ENCODE results near the gene HSPBAP1. TPM values are rescaled to one million over a fixed set of nuclear protein-coding genes. Genes with fewer than 3 reads are reported as not detected.

HSPBAP1 gene
- total RNA-seq, 1 experiment from 2014 or later, result 9.8 TPM

DNA sequence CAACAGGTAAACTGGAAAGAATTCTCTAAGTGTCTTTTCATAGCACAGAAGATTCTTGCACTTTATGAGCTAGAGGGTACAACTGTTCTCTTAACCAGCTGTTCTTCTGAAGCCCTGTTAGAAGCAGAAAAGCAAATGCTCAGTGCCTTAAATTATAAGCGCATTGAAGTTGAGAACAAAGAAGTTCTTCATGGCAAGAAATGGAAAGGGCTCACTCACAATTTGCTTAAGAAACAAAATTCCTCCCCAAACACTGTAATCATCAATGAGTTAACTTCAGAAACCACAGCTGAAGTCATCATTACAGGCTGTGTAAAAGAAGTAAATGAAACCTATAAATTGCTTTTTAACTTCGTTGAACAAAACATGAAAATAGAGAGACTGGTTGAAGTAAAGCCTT lies 93.4 kb downstream of the HSPBAP1 start:
- Histone ChIP-seq H4K8ac (replicated peaks; ENCODE audit: insufficient read length, low read depth, low read length) (no peak overlapping the region), H3K23me2 (ENCODE audit: insufficient read length, low read depth, low read length, poor library complexity, severe bottlenecking) (no peaks in the 10 kb centered on the region), H2BK20ac (ENCODE audit: low read depth, low read length, poor library complexity, severe bottlenecking) (no peak overlapping the region), H4K5ac (ENCODE audit: insufficient read length, low read depth, low read length) (no peak overlapping the region), H3K9me3 (ENCODE audit: control insufficient read depth, low read depth, low read length) (no peaks in the 10 kb centered on the region), H2BK5ac (ENCODE audit: insufficient read length, low read length) (no peak overlapping the region), H3K18ac (ENCODE audit: insufficient read length, low read depth, low read length) (no peak overlapping the region), H3K23ac (ENCODE audit: insufficient read length, low read depth, low read length) (no peak overlapping the region), H3K4me1 (ENCODE audit: insufficient read depth, low read length) (no peaks in the 10 kb centered on the region), H2BK120ac (ENCODE audit: low read depth, low read length, poor library complexity, severe bottlenecking) (no peak overlapping the region), H4K91ac (ENCODE audit: insufficient read length, low read depth, low read length) (no peak overlapping the region), H3K27me3 (ENCODE audit: insufficient read depth, low read length) (no peaks in the 10 kb centered on the region), H3K4me2 (ENCODE audit: insufficient read depth, insufficient read length, low read length) (no peak overlapping the region), H2BK15ac (ENCODE audit: low read depth, low read length) (no peak overlapping the region), H3T11ph (ENCODE audit: low read length) (no peak overlapping the region), H3K79me2 (ENCODE audit: insufficient read depth, low read length) (no peaks in the 10 kb centered on the region), H2AK5ac (ENCODE audit: insufficient read length, low read length) (no peak overlapping the region), H3K14ac (ENCODE audit: insufficient read depth, low read length) (no peak overlapping the region), H3K4ac (ENCODE audit: low read depth, low read length) (no peak overlapping the region), H2AFZ (ENCODE audit: low read length) (no peak overlapping the region), H3K27ac (ENCODE audit: insufficient read length, low read depth, low read length) (no peak overlapping the region), H2BK12ac (ENCODE audit: insufficient read length, low read depth, low read length) (no peak overlapping the region), H3K9ac (ENCODE audit: extremely low read depth, insufficient read length, low read length) (no peak overlapping the region), H3K79me1 (ENCODE audit: insufficient read depth, low read depth, low read length, poor library complexity, severe bottlenecking) (no peaks in the 10 kb centered on the region), H3K56ac (ENCODE audit: insufficient read length, low read depth, low read length) (no peak overlapping the region), H4K20me1 (ENCODE audit: control insufficient read depth, insufficient read depth, insufficient read length) (no peaks in the 10 kb centered on the region)
- no CpG with 5 or more reads among the region's 2 CpGs for WGBS (ENCODE audit: extremely low coverage, insufficient read length, low lambda C conversion rate)
- DNase-seq, result no peak
- H3K36me3 Mint-ChIP-seq (ENCODE audit: insufficient read depth in 1 of 3, low read depth in 3 of 3), result peaks cover 0 to 7% (median 0%) of the 10 kb centered on the region in 3 experiments; a peak in 2 of 7 replicates
- TF ChIP-seq, protein P1, sequence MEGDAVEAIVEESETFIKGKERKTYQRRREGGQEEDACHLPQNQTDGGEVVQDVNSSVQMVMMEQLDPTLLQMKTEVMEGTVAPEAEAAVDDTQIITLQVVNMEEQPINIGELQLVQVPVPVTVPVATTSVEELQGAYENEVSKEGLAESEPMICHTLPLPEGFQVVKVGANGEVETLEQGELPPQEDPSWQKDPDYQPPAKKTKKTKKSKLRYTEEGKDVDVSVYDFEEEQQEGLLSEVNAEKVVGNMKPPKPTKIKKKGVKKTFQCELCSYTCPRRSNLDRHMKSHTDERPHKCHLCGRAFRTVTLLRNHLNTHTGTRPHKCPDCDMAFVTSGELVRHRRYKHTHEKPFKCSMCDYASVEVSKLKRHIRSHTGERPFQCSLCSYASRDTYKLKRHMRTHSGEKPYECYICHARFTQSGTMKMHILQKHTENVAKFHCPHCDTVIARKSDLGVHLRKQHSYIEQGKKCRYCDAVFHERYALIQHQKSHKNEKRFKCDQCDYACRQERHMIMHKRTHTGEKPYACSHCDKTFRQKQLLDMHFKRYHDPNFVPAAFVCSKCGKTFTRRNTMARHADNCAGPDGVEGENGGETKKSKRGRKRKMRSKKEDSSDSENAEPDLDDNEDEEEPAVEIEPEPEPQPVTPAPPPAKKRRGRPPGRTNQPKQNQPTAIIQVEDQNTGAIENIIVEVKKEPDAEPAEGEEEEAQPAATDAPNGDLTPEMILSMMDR (conservative IDR thresholded peaks at IDR 0.05), result no peak
- H3K9me3 Mint-ChIP-seq, result no peaks in the 10 kb centered on the region
- H3K27ac Mint-ChIP-seq, result no peak overlapping the region
- H3K4me1 Mint-ChIP-seq, result no peaks in the 10 kb centered on the region
- no peak overlapping the region for H3K4me3 Mint-ChIP-seq
- H3K27me3 Mint-ChIP-seq (ENCODE audit: low read depth), result no peaks in the 10 kb centered on the region

Data from H9 (cell line).